ENCODE data around the gene PPP2R3A. TPM values are rescaled to one million over a fixed set of nuclear protein-coding genes. Genes with fewer than 3 reads are reported as not detected.

Gene PPP2R3A
- total and polyA plus RNA-seq, 8 donors: 8.1 to 18.0 (median 14.1) TPM

- Histone ChIP-seq H3K9me3 (no peaks in the 10 kb centered on the region), H3K4me1 (no peaks in the 10 kb centered on the region), H3K4me3 (no peak overlapping the region), H3K27ac (no peak overlapping the region), H3K27me3 (no peaks in the 10 kb centered on the region), H3K36me3 (no peaks in the 10 kb centered on the region)
- ATAC-seq (no peak), DNase-seq (no peak)
- TF ChIP-seq CTCF (IDR thresholded peaks at IDR 0.05): no peak
- intact Hi-C loops (cut with DNase I): no loop called here
Observed at GRCh38 chr3:135994708-135995337, 29.3 kb downstream of the PPP2R3A start.

- H3K27ac ChIP-seq: no peak overlapping the region
- no peaks in the 10 kb centered on the region for H3K4me1 ChIP-seq
- H3K9me3 ChIP-seq: no peaks in the 10 kb centered on the region
- TF ChIP-seq CTCF (IDR thresholded peaks at IDR 0.05): no peak
- H3K36me3 ChIP-seq: no peaks in the 10 kb centered on the region
- DNase-seq: no peak
- no peaks in the 10 kb centered on the region for H3K27me3 ChIP-seq
- intact Hi-C loops (cut with DNase I): no loop called here
- no peak overlapping the region for H3K4me3 ChIP-seq
- ATAC-seq: no peak
Observed at GRCh38 chr3:135995766-135996165, 30.2 kb downstream of the PPP2R3A start.

- no peaks in the 10 kb centered on the region for H3K36me3 ChIP-seq
- H3K27me3 ChIP-seq: no peaks in the 10 kb centered on the region
- H3K4me1 ChIP-seq: no peaks in the 10 kb centered on the region
- no peak for TF ChIP-seq CTCF (IDR thresholded peaks at IDR 0.05)
- DNase-seq (no peak), ATAC-seq (no peak)
- no peaks in the 10 kb centered on the region for H3K9me3 ChIP-seq
- no peak overlapping the region for H3K4me3 ChIP-seq
- intact Hi-C loops (cut with DNase I): no loop called here
- H3K27ac ChIP-seq: no peak overlapping the region
Observed at GRCh38 chr3:135997554-135998320, 32.2 kb downstream of the PPP2R3A start.

- DNase-seq: no peak
- TF ChIP-seq CTCF (IDR thresholded peaks at IDR 0.05): no peak
- no peak overlapping the region for H3K4me3 ChIP-seq
- H3K4me1 ChIP-seq: no peaks in the 10 kb centered on the region
- no peaks in the 10 kb centered on the region for H3K27me3 ChIP-seq
- H3K27ac ChIP-seq: no peak overlapping the region
- H3K9me3 ChIP-seq: no peaks in the 10 kb centered on the region
- no peaks in the 10 kb centered on the region for H3K36me3 ChIP-seq
- ATAC-seq: no peak
- intact Hi-C loops (cut with DNase I): no loop called here
Observed at GRCh38 chr3:136008221-136008620, 42.7 kb downstream of the PPP2R3A start.

- ATAC-seq (no peak), DNase-seq (no peak)
- no peak overlapping the region for H3K27ac ChIP-seq
- H3K4me1 ChIP-seq: no peaks in the 10 kb centered on the region
- H3K36me3 ChIP-seq: no peaks in the 10 kb centered on the region
- intact Hi-C loops (cut with DNase I): no loop called here
- TF ChIP-seq CTCF (IDR thresholded peaks at IDR 0.05): no peak
- no peaks in the 10 kb centered on the region for H3K9me3 ChIP-seq
- no peak overlapping the region for H3K4me3 ChIP-seq
- H3K27me3 ChIP-seq: no peaks in the 10 kb centered on the region
Observed at GRCh38 chr3:136008732-136009470, 43.4 kb downstream of the PPP2R3A start.

Data from left lung (tissue), 10 donors.